ENCODE results near the gene DDIT3. TPM values are rescaled to one million over a fixed set of nuclear protein-coding genes. Genes with fewer than 3 reads are reported as not detected.
"Not testable (repeated sequence)": the region's sequence is repeated elsewhere in the genome, so short reads cannot be mapped to it uniquely, and the experiment has no call there.

DDIT3 gene
- total RNA-seq, 1 experiment from 2014 or later = 3.4 TPM

GRCh38 chr12:57513266-57513665, 7.0 kb downstream of the DDIT3 start (continued):
- TF ChIP-seq NFYB (CRISPR knock-in tag; conservative IDR thresholded peaks at IDR 0.05; ENCODE audit: low read depth) (no peak), TCF7 (CRISPR knock-in tag; IDR thresholded peaks at IDR 0.05; ENCODE audit: low read depth) (no peak), SMAD4 (CRISPR knock-in tag; IDR thresholded peaks at IDR 0.05) (no peak)

- no peaks in the 10 kb centered on the region for H3K27me3 Mint-ChIP-seq (ENCODE audit: low read depth)
- H3K4me1 Mint-ChIP-seq = no peaks in the 10 kb centered on the region
- no peak overlapping the region for H3K4me3 Mint-ChIP-seq
- ChIA-PET CTCF (interaction anchor here (1.5 kb wide), 1 partner anchor 15 kb away, joined by 5 read pairs; no protein-coding TSS in a partner anchor), POLR2A (no interaction called here)
- TF ChIP-seq AFF4 (CRISPR knock-in tag; IDR thresholded peaks at IDR 0.05; ENCODE audit: borderline replicate concordance) (no peak), ETV6 (CRISPR knock-in tag; IDR thresholded peaks at IDR 0.05) (no peak), CBFB (CRISPR knock-in tag; IDR thresholded peaks at IDR 0.05; ENCODE audit: low read depth) (no peak), MXD4 (CRISPR knock-in tag; IDR thresholded peaks at IDR 0.05; ENCODE audit: borderline replicate concordance) (no peak), ZMAT4 (CRISPR knock-in tag; IDR thresholded peaks at IDR 0.05) (no peak)
- DNase-seq (ENCODE audit: low spot score) (no peak), ATAC-seq (no peak)
- H3K36me3 Mint-ChIP-seq = peaks cover 86% of the 10 kb centered on the region
- H3K27ac Mint-ChIP-seq = no peak overlapping the region
- no peaks in the 10 kb centered on the region for H3K9me3 Mint-ChIP-seq
These were observed 7.6 kb downstream of the DDIT3 start for GRCh38 chr12:57512665-57513064.

- no peak for DNase-seq (ENCODE audit: low spot score)
- no peaks in the 10 kb centered on the region for H3K4me1 Mint-ChIP-seq
- ChIA-PET POLR2A (no interaction called here), CTCF (interaction anchor here (1.5 kb wide), 1 partner anchor 14 kb away, joined by 5 read pairs; no protein-coding TSS in a partner anchor)
- TF ChIP-seq SP1 (CRISPR knock-in tag; conservative IDR thresholded peaks at IDR 0.05) = no peak
- ATAC-seq = no peak
- no peak overlapping the region for H3K27ac Mint-ChIP-seq
- no peaks in the 10 kb centered on the region for H3K9me3 Mint-ChIP-seq
- peaks cover 77% of the 10 kb centered on the region for H3K36me3 Mint-ChIP-seq
- no peak overlapping the region for H3K4me3 Mint-ChIP-seq
- no peaks in the 10 kb centered on the region for H3K27me3 Mint-ChIP-seq (ENCODE audit: low read depth)
These were observed 8.6 kb downstream of the DDIT3 start for GRCh38 chr12:57511588-57512325.

GRCh38 chr12:57511161-57511560, 9.2 kb downstream of the DDIT3 start:
- Mint-ChIP-seq H3K27ac (no peak overlapping the region), H3K27me3 (ENCODE audit: low read depth) (no peaks in the 10 kb centered on the region), H3K36me3 (peaks cover 77% of the 10 kb centered on the region), H3K4me1 (no peaks in the 10 kb centered on the region), H3K4me3 (no peak overlapping the region), H3K9me3 (no peaks in the 10 kb centered on the region)
- DNase-seq (ENCODE audit: low spot score) (no peak), ATAC-seq (no peak)
- TF ChIP-seq CREB1 (CRISPR knock-in tag; IDR thresholded peaks at IDR 0.05) (no peak), RORB (CRISPR knock-in tag; IDR thresholded peaks at IDR 0.05) (no peak), ZMAT4 (CRISPR knock-in tag; IDR thresholded peaks at IDR 0.05) (no peak), ERG (CRISPR knock-in tag; IDR thresholded peaks at IDR 0.05) (no peak)
- ChIA-PET CTCF (no interaction called here), POLR2A (no interaction called here)

- H3K36me3 Mint-ChIP-seq = peaks cover 81% of the 10 kb centered on the region
- DNase-seq (ENCODE audit: low spot score); H3K27me3 Mint-ChIP-seq (ENCODE audit: low read depth); H3K27ac Mint-ChIP-seq; CTCF ChIA-PET; POLR2A ChIA-PET; H3K4me3 Mint-ChIP-seq; H3K9me3 Mint-ChIP-seq; ATAC-seq; H3K4me1 Mint-ChIP-seq: not testable (repeated sequence)
These were observed 12.5 kb downstream of the DDIT3 start for GRCh38 chr12:57507796-57508195.

- CTCF ChIA-PET; DNase-seq (ENCODE audit: low spot score); H3K4me1 Mint-ChIP-seq; H3K27me3 Mint-ChIP-seq (ENCODE audit: low read depth); H3K27ac Mint-ChIP-seq; ATAC-seq; H3K4me3 Mint-ChIP-seq; H3K9me3 Mint-ChIP-seq: not testable (repeated sequence)
- H3K36me3 Mint-ChIP-seq = peaks cover 80% of the 10 kb centered on the region
- POLR2A ChIA-PET = interaction anchor here (0.6 kb wide), 1 partner anchor 1285 kb away, joined by 3 read pairs; the partner anchor contains the start of gene RNF41
These were observed 13.8 kb downstream of the DDIT3 start for GRCh38 chr12:57506541-57506940.

GRCh38 chr12:57502311-57502969, 17.9 kb downstream of the DDIT3 start:
- ChIA-PET POLR2A (interaction anchor here (0.5 to 1.0 kb wide), 6 partner anchors 12 to 957 kb away, joined by 3 to 17 read pairs (median 3); no protein-coding TSS in a partner anchor), CTCF (interaction anchor here (0.6 to 0.7 kb wide), 3 partner anchors 44 to 410 kb away, joined by 3 read pairs; no protein-coding TSS in a partner anchor)
- not testable (repeated sequence) for H3K9me3 Mint-ChIP-seq; H3K4me1 Mint-ChIP-seq; H3K4me3 Mint-ChIP-seq; H3K27me3 Mint-ChIP-seq (ENCODE audit: low read depth); DNase-seq (ENCODE audit: low spot score); ATAC-seq; H3K27ac Mint-ChIP-seq
- peaks cover 88% of the 10 kb centered on the region for H3K36me3 Mint-ChIP-seq

Measured in WTC11 (cell line).